HG02970 (cell line): ENCODE data around the gene MLLT10.
"Not testable (repeated sequence)": the region's sequence is repeated elsewhere in the genome, so short reads cannot be mapped to it uniquely, and the experiment has no call there.

Source experiments
- ATAC-seq: cut with Tn5 transposase; IDR thresholded peaks from one replicate; pipeline ENCODE4 v1.9.1; 2021; ENCODE audit warnings: mild to moderate bottlenecking, moderate library complexity, moderate number of reproducible peaks; ENCODE audit not compliant: unreplicated experiment, low FRiP score

Gene MLLT10

GRCh38 chr10:21625623-21626229 is 91.7 kb downstream of the MLLT10 start:
- no peak for ATAC-seq

- no peak for ATAC-seq
Observed at GRCh38 chr10:21626457-21627161, 92.6 kb downstream of the MLLT10 start.

GRCh38 chr10:21627331-21627730 is 93.3 kb downstream of the MLLT10 start:
- no peak for ATAC-seq

- no peak for ATAC-seq
Observed at GRCh38 chr10:21628023-21628422, 94.0 kb downstream of the MLLT10 start.

GRCh38 chr10:21628645-21629044 is 94.6 kb downstream of the MLLT10 start:
- not testable (repeated sequence) for ATAC-seq

GRCh38 chr10:21634599-21635365 is 100.8 kb downstream of the MLLT10 start:
- ATAC-seq = no peak

GRCh38 chr10:21637795-21638194 is 103.8 kb downstream of the MLLT10 start:
- no peak for ATAC-seq

- ATAC-seq = no peak
Observed at GRCh38 chr10:21638681-21639080, 104.6 kb downstream of the MLLT10 start.

GRCh38 chr10:21648040-21648439 is 114.0 kb downstream of the MLLT10 start:
- no peak for ATAC-seq

- no peak for ATAC-seq
Observed at GRCh38 chr10:21649454-21649872, 115.4 kb downstream of the MLLT10 start.

GRCh38 chr10:21650353-21650752 is 116.3 kb downstream of the MLLT10 start:
- ATAC-seq = no peak

GRCh38 chr10:21655236-21655635 is 121.2 kb downstream of the MLLT10 start:
- no peak for ATAC-seq

- ATAC-seq = no peak
Observed at GRCh38 chr10:21655687-21656086, 121.7 kb downstream of the MLLT10 start.

GRCh38 chr10:21661087-21661486 is 127.1 kb downstream of the MLLT10 start:
- no peak for ATAC-seq

- ATAC-seq = no peak
Observed at GRCh38 chr10:21661935-21662334, 127.9 kb downstream of the MLLT10 start.

- no peak for ATAC-seq
Observed at GRCh38 chr10:21662635-21663034, 128.6 kb downstream of the MLLT10 start.

- ATAC-seq = no peak
Observed at GRCh38 chr10:21668831-21669230, 134.8 kb downstream of the MLLT10 start.

- no peak for ATAC-seq
Observed at GRCh38 chr10:21670391-21670790, 136.4 kb downstream of the MLLT10 start.

- no peak for ATAC-seq
Observed at GRCh38 chr10:21673668-21674067, 139.6 kb downstream of the MLLT10 start.

GRCh38 chr10:21675157-21675796 is 141.2 kb downstream of the MLLT10 start:
- no peak for ATAC-seq

GRCh38 chr10:21677551-21677950 is 143.5 kb downstream of the MLLT10 start:
- ATAC-seq = no peak
